GM18868 (cell line): Measurements from ENCODE around the gene REXO1.
A peak's percentile ranks its signal among the peaks of the same experiment; 100 is the strongest.

Experiments
- ATAC-seq: cut with Tn5 transposase; IDR thresholded peaks from one replicate; pipeline ENCODE4 v1.9.1; 2021; ENCODE audit warnings: mild to moderate bottlenecking, moderate library complexity; ENCODE audit not compliant: unreplicated experiment

REXO1 gene

GRCh38 chr19:1849132-1849474, 820 bp upstream of the REXO1 start:
- ATAC-seq = no peak

GRCh38 chr19:1847684-1848398, 442 bp downstream of the REXO1 start:
- peak; percentile 26 for ATAC-seq

GRCh38 chr19:1847348-1847683, 967 bp downstream of the REXO1 start:
- ATAC-seq = no peak

GRCh38 chr19:1846517-1847204, 1.6 kb downstream of the REXO1 start:
- ATAC-seq = no peak

GRCh38 chr19:1845642-1846041, 2.6 kb downstream of the REXO1 start:
- ATAC-seq = no peak

- no peak for ATAC-seq
Observed at GRCh38 chr19:1845125-1845515, 3.2 kb downstream of the REXO1 start.

- no peak for ATAC-seq
Observed at GRCh38 chr19:1844513-1845124, 3.7 kb downstream of the REXO1 start.

GRCh38 chr19:1843646-1844394, 4.5 kb downstream of the REXO1 start:
- no peak for ATAC-seq

- ATAC-seq = no peak
Observed at GRCh38 chr19:1843116-1843515, 5.2 kb downstream of the REXO1 start.

GRCh38 chr19:1841209-1841924, 6.9 kb downstream of the REXO1 start:
- ATAC-seq = no peak

GRCh38 chr19:1840541-1841115, 7.7 kb downstream of the REXO1 start:
- no peak for ATAC-seq

- no peak for ATAC-seq
Observed at GRCh38 chr19:1839658-1840540, 8.4 kb downstream of the REXO1 start.

- no peak for ATAC-seq
Observed at GRCh38 chr19:1837625-1838105, 10.6 kb downstream of the REXO1 start.

GRCh38 chr19:1837222-1837565, 11.1 kb downstream of the REXO1 start:
- ATAC-seq = no peak

- no peak for ATAC-seq
Observed at GRCh38 chr19:1836458-1837221, 11.6 kb downstream of the REXO1 start.

- no peak for ATAC-seq
Observed at GRCh38 chr19:1833540-1833939, 14.7 kb downstream of the REXO1 start.

GRCh38 chr19:1832046-1832663, 16.1 kb downstream of the REXO1 start:
- ATAC-seq = no peak

GRCh38 chr19:1830978-1831377, 17.3 kb downstream of the REXO1 start:
- ATAC-seq = no peak

- no peak for ATAC-seq
Observed at GRCh38 chr19:1830568-1830967, 17.7 kb downstream of the REXO1 start.
